Kidney (tissue), 14 donors: ENCODE data around the gene TNFRSF12A. TPM values are rescaled to one million over a fixed set of nuclear protein-coding genes. Genes with fewer than 3 reads are reported as not detected.
A peak's percentile ranks its signal among the peaks of the same experiment; 100 is the strongest.

Experiments used
- DNase-seq, 5 donors: peaks; one replicate each; pipeline ENCODE4 v3.0.0-alpha.2; 2013 to 2020
- FAIRE-seq: peaks from 2 replicates; lab custom pipeline; 2012; peaks lifted over from hg19 to GRCh38; lab: Jason Lieb, UNC
- H3K27ac ChIP-seq, 2 donors: one replicate each; pipeline ENCODE4 v1.7.0; 2013; ENCODE audit warnings: low read depth in 2 of 2, low read length in 2 of 2, inconsistent platforms in 1 of 2
- H3K27me3 ChIP-seq: one replicate; pipeline ENCODE4 v1.7.1; 2013; ENCODE audit warnings: low read length, inconsistent platforms; ENCODE audit not compliant: control insufficient read depth, insufficient read depth
- H3K36me3 ChIP-seq, 3 donors: one replicate each; pipeline versions ENCODE4 v1.7.0 to v1.7.1; 2013; ENCODE audit warnings: low read length in 3 of 3, control low read depth in 1 of 3, inconsistent platforms in 1 of 3; ENCODE audit not compliant: insufficient read depth in 3 of 3, control insufficient read depth in 2 of 3
- H3K4me1 ChIP-seq, 3 donors: one replicate each; pipeline versions ENCODE4 v1.7.0 to v1.7.1; 2013; ENCODE audit warnings: low read length in 3 of 3, inconsistent platforms in 1 of 3, low read depth in 1 of 3; ENCODE audit not compliant: control insufficient read depth in 2 of 3, insufficient read depth in 2 of 3
- H3K4me3 ChIP-seq, 3 donors: one replicate each; pipeline versions ENCODE4 v1.7.0 to v1.8.1; 2013; ENCODE audit warnings: low read length in 3 of 3, control low read depth in 1 of 3, inconsistent platforms in 1 of 3
- H3K9ac ChIP-seq, 3 donors: one replicate each; pipeline versions ENCODE4 v1.7.0 to v1.7.1; 2013; ENCODE audit warnings: low read length in 3 of 3, control low read depth in 1 of 3, inconsistent platforms in 1 of 3
- H3K9me3 ChIP-seq, 3 donors: one replicate each; pipeline versions ENCODE4 v1.7.0 to v1.7.1; 2013; ENCODE audit warnings: low read length in 3 of 3, control low read depth in 1 of 3, inconsistent platforms in 1 of 3; ENCODE audit not compliant: control insufficient read depth in 2 of 3, insufficient read depth in 1 of 3
- intact Hi-C: fragments of 100-400 bp; cut with DNase I; formaldehyde crosslinking; loops from one replicate; pipeline ENCODE4 v1.11.1; 2022
- polyA plus RNA-seq: library from polyadenylated mRNA; stranded (reverse); fragments of 350-450 nt; fragmentation: Illumina TruSeq; extraction: RNeasy Lipid Tissue Mini Kit (QIAGEN cat#74804); gene quantifications from one replicate; pipeline ENCODE4 v1.2.3, GENCODE V29; 2014; ENCODE audit warnings: low read depth, low replicate concordance; ENCODE audit not compliant: insufficient read depth
- total RNA-seq: library from RNA; stranded (reverse); fragmentation: NEBNext Ultra II Directional; extraction: Animal tissue kit (Norgen Biotek cat#: 25700); gene quantifications from one replicate; pipeline ENCODE4 v1.2.1, GENCODE V29; 2021
- TF ChIP-seq, protein P1 (sequence below): IDR thresholded peaks from 3 replicates; pipeline ENCODE4 v1.5.1; 2012; ENCODE audit warnings: mild to moderate bottlenecking, moderate library complexity, borderline replicate concordance; ENCODE audit not compliant: insufficient read depth; ENCODE audit errors: extremely low read depth
- donor health status: control.
- donor health status: control.
- donor health status: control.
- donor health status: control.
- donor health status: control.
- donor health status: DM: yes; HTN: yes; CAD: no.
- donor health status: Normal renal cell carcinoma (clear cell type).

TNFRSF12A gene
- total and polyA plus RNA-seq, 2 donors from 2014 or later, result 87.3 to 114 TPM

DNA sequence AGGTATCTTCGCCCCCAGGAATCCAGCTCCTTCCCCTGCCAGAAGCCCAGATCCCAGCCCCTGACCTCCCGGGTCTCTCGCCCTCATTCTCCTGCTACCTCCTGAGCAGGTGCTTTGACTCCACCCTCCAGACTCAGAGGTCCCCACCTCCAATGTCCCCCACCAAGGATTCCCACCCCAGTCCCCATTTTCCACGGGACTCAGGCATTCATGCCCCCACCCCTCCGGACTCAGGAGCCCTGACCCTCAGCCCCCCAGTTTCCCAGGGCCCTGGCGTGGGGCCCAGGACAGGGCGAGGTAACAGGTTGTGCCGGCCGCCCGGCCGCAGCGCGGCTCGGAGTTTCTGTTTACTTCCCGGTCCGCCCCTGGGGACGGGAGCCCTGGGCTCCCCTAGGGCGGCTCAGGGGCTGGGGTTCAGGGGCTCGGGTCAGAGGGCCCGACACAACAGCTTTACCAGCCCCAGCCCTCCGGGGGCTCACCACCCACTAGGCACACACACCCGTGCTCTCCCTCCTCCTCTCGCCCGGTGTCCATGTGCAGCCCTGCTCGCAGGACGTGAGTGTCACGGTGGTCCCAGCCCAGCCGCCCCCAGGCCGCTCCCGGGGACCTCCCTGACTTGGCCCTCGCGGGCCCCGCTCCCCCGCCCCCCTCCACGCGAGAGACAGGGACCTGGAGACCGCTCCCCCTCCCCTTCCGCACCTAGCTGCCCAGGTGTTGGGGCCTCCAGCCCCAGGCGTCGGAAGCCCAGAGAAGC, 16.0 kb downstream of the TNFRSF12A start:
- FAIRE-seq (no peak), DNase-seq (peak in 2 of 5 donors; percentile 61 to 79)
- no peak overlapping the region for H3K4me3 ChIP-seq
- H3K9ac ChIP-seq, result no peak overlapping the region
- peaks cover 16% of the 10 kb centered on the region for H3K27me3 ChIP-seq
- no peak overlapping the region for H3K27ac ChIP-seq
- H3K36me3 ChIP-seq, result no peaks in the 10 kb centered on the region
- no peaks in the 10 kb centered on the region for H3K9me3 ChIP-seq
- intact Hi-C loops, result no loop called here
- TF ChIP-seq, protein P1, sequence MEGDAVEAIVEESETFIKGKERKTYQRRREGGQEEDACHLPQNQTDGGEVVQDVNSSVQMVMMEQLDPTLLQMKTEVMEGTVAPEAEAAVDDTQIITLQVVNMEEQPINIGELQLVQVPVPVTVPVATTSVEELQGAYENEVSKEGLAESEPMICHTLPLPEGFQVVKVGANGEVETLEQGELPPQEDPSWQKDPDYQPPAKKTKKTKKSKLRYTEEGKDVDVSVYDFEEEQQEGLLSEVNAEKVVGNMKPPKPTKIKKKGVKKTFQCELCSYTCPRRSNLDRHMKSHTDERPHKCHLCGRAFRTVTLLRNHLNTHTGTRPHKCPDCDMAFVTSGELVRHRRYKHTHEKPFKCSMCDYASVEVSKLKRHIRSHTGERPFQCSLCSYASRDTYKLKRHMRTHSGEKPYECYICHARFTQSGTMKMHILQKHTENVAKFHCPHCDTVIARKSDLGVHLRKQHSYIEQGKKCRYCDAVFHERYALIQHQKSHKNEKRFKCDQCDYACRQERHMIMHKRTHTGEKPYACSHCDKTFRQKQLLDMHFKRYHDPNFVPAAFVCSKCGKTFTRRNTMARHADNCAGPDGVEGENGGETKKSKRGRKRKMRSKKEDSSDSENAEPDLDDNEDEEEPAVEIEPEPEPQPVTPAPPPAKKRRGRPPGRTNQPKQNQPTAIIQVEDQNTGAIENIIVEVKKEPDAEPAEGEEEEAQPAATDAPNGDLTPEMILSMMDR, result no peak
- H3K4me1 ChIP-seq, result no peaks in the 10 kb centered on the region

DNA sequence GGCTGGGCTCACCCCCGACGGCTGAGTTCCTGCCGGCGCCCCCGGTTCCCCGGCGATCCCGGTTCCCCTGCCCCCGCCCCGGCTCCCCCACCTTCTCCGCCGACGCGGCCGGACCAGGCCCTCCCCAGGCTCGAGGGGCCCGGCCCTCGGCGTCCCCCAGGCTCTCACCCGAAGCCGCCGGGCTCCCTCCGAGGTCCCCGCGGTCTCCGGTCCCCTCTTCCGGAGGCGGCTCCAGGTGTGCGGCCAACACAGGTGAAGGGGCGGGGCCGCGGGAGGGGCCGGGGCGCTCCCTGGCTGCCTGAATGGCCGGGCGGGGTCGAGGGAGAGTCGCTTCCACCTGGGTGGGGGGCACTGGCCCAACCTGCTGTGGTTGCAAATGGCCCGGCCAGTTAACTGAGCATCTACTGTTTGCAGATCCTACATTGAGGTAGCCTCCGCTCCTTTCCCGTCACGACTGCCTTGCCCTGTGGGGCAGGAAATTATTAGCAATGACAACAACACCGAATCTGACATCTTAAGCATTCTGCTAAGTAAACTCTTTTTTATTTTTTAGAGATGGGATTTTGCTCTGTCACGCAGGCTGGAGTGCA, 16.7 kb downstream of the TNFRSF12A start, which contains the start of gene BICDL2:
BICDL2 (minus strand) TSS at position 219 of the 590 bp plus-strand sequence. CDS start 1,448 bp downstream, outside the sequence.
- Histone ChIP-seq H3K36me3 (no peaks in the 10 kb centered on the region), H3K27me3 (peaks cover 14% of the 10 kb centered on the region), H3K4me1 (no peaks in the 10 kb centered on the region), H3K9me3 (no peaks in the 10 kb centered on the region), H3K4me3 (no peak within 1 kb of the TSS), H3K9ac (no peak within 1 kb of the TSS), H3K27ac (no peak within 1 kb of the TSS)
- TF ChIP-seq, protein P1, result no peak
- intact Hi-C loops, result no loop called here
- no peak for FAIRE-seq
- DNase-seq, result peak in 2 of 5 donors; percentile 51 to 79

DNA sequence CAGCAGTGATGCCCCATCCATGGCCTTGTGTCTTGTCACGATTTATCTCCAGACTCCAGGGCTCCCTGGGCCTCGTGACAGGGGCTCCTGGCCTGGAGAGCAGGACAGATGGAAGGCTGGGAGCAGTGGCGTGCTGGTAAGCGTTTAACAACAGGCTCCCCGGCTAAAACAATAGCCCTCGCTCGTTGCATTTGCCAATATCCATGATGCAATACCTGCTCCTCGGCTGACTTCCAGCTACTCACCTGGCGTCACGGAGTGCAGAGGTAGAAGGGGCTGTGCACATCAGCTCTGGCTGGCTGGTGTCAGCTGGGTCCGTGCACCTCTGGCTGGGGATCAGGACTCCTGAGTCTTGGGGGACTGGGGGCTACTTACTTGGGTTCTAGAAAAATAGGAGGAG, 18.1 kb downstream of the TNFRSF12A start:
- TF ChIP-seq, protein P1, result no peak
- Histone ChIP-seq H3K9me3 (no peaks in the 10 kb centered on the region), H3K4me3 (no peak overlapping the region), H3K4me1 (no peaks in the 10 kb centered on the region), H3K27ac (no peak overlapping the region), H3K36me3 (no peaks in the 10 kb centered on the region), H3K27me3 (peaks cover 17% of the 10 kb centered on the region), H3K9ac (no peak overlapping the region)
- FAIRE-seq (no peak), DNase-seq (peak in 2 of 5 donors; percentile 40 to 58)
- intact Hi-C loops, result no loop called here
